Heart left ventricle (tissue), 13 donors: ENCODE results near the gene SGCE.

Source experiments
- POLR2A ChIP-seq, 2 donors: fragments of 450-650 bp; IDR thresholded peaks; one replicate each; pipeline ENCODE4 v1.6.1; 2017; ENCODE audit warnings: antibody characterized with exemption in 2 of 2, mild to moderate bottlenecking in 2 of 2, moderate library complexity in 2 of 2
- TF ChIP-seq, protein P1 (sequence below), 12 donors: fragments of 200-600 bp; sonication (generic) in 4 of 12; IDR thresholded peaks; one replicate each; pipeline versions ENCODE4 v1.5.0 to v1.8.0; 2018 to 2022; ENCODE audit warnings: antibody characterized with exemption in 12 of 12, mild to moderate bottlenecking in 5 of 12
- donor health status: ischemic (EF 13 %, LVEDD 7.1; RV severe dilation, severe dysfunction).
- donor health status: DM: no; HTN: yes; CAD: no.
- donor health status: DM: no; HTN: no; CAD: no.
- donor health status: ischemic (EF 25% LVEDD 6.9; RV normal size, moderate dysfunction).
- donor health status: ischemic (EF 25% LVEDD 5.7; RV mildly dilated, moderate dysfunction).
- donor health status: ischemic (EF 35%, LVEDD 5.7; RV mildly dilated, moderate dysfunction).
- donor health status: nonischemic (EF 11% LVEDD 7.7; RV severe dilation, severe dysfunction).
- donor health status: DM: yes; HTN: yes; CAD: no.
- donor health status: PGD.
- donor health status: ischemic (EF 29% LVEDD 5.4; RV normal size, mild dysfunction).
- donor health status: nonischemic (EF 23%, LVEDD 6.1; RV moderate dilation, normal function).

GRCh38 chr7:94571816-94572215, 84.1 kb downstream of the SGCE start:
- TF ChIP-seq, protein P1, sequence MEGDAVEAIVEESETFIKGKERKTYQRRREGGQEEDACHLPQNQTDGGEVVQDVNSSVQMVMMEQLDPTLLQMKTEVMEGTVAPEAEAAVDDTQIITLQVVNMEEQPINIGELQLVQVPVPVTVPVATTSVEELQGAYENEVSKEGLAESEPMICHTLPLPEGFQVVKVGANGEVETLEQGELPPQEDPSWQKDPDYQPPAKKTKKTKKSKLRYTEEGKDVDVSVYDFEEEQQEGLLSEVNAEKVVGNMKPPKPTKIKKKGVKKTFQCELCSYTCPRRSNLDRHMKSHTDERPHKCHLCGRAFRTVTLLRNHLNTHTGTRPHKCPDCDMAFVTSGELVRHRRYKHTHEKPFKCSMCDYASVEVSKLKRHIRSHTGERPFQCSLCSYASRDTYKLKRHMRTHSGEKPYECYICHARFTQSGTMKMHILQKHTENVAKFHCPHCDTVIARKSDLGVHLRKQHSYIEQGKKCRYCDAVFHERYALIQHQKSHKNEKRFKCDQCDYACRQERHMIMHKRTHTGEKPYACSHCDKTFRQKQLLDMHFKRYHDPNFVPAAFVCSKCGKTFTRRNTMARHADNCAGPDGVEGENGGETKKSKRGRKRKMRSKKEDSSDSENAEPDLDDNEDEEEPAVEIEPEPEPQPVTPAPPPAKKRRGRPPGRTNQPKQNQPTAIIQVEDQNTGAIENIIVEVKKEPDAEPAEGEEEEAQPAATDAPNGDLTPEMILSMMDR (IDR thresholded peaks at IDR 0.05) = no peak
- no peak for TF ChIP-seq POLR2A (IDR thresholded peaks at IDR 0.05)
